ENCODE measurements around the gene SOX15. TPM values are rescaled to one million over a fixed set of nuclear protein-coding genes. Genes with fewer than 3 reads are reported as not detected.

Gene SOX15
- total and polyA plus RNA-seq, 2 of the 13 experiments (the other 11 are each of a cell fraction or from before 2014, with no cell fraction given) = 0.07 to 0.18 TPM

DNA sequence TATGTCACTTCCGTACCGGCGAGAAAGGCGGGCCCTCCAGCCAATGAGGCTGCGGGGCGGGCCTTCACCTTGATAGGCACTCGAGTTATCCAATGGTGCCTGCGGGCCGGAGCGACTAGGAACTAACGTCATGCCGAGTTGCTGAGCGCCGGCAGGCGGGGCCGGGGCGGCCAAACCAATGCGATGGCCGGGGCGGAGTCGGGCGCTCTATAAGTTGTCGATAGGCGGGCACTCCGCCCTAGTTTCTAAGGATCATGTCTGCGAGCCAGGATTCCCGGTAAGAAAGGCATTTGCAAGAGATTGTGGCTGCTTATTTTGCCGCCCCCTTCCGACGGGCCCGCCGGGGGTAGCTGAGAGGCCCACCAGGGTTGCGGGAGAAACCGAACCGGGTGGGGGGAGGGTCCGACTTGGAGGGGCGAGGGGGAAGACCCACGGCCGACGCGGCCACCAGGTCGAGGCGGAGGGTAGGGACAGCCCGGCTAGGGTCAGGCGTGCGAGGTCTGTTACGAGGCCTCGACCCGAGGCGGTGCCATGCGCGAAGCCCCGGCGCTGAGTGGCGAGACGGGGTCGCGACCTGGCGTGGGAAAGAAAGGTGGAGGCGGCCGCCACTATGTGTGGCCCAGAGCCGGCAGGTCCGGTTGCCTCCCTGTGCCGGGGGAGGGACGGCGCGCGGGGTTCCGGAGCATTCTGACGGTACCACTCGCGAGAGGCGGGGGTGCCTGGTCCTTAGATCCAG lies 17.1 kb downstream of the SOX15 start (continued):
- TF ChIP-seq NR2F2 (IDR thresholded peaks at IDR 0.05; ENCODE audit: borderline replicate concordance, low read depth) (no peak), ZSCAN31 (CRISPR knock-in tag; IDR thresholded peaks at IDR 0.05; ENCODE audit: low read depth) (peak; percentile 92), ZNF329 (CRISPR knock-in tag; IDR thresholded peaks at IDR 0.05; ENCODE audit: low read depth) (peak; percentile 68; the same call in 1 of the 2 replicates), ZGPAT (CRISPR knock-in tag; IDR thresholded peaks at IDR 0.05) (peak; percentile 96), ATF7 (IDR thresholded peaks at IDR 0.05) (no peak), ATF7 (CRISPR knock-in tag; IDR thresholded peaks at IDR 0.05) (peak; percentile 81; the same call in 1 of the 2 replicates), BRD4 (CRISPR knock-in tag; IDR thresholded peaks at IDR 0.05) (no peak; the same call in 1 of the 2 replicates), SRY (CRISPR knock-in tag; IDR thresholded peaks at IDR 0.05) (peak; percentile 77; the same call in 1 of the 2 replicates), ZFP1 (CRISPR knock-in tag; IDR thresholded peaks at IDR 0.05) (no peak), HOXA9 (CRISPR knock-in tag; IDR thresholded peaks at IDR 0.05; ENCODE audit: borderline replicate concordance) (peak; percentile 78; the same call in 1 of the 2 replicates), ZKSCAN8 (CRISPR knock-in tag; IDR thresholded peaks at IDR 0.05; ENCODE audit: borderline replicate concordance) (no peak), ZNF460 (CRISPR knock-in tag; IDR thresholded peaks at IDR 0.05; ENCODE audit: borderline replicate concordance) (no peak)
- TF ChIP-seq, protein P1, sequence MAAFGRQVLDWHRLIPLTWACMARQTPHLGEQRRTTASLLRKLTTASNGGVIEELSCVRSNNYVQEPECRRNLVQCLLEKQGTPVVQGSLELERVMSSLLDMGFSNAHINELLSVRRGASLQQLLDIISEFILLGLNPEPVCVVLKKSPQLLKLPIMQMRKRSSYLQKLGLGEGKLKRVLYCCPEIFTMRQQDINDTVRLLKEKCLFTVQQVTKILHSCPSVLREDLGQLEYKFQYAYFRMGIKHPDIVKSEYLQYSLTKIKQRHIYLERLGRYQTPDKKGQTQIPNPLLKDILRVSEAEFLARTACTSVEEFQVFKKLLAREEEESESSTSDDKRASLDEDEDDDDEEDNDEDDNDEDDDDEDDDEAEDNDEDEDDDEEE (CRISPR knock-in tag; IDR thresholded peaks at IDR 0.05) = no peak
- TF ChIP-seq, protein P2, sequence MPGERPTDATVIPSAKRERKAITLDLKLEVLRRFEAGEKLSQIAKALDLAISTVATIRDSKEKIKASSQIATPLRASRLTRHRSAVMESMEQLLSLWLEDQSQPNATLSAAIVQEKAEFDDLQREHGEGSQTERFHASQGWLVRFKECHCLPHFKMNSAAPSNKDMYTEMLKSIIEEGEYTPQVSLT (CRISPR knock-in tag; IDR thresholded peaks at IDR 0.05; ENCODE audit: borderline replicate concordance, low read depth) = no peak; the same call in 1 of the 2 replicates
- TF ChIP-seq, protein P3, sequence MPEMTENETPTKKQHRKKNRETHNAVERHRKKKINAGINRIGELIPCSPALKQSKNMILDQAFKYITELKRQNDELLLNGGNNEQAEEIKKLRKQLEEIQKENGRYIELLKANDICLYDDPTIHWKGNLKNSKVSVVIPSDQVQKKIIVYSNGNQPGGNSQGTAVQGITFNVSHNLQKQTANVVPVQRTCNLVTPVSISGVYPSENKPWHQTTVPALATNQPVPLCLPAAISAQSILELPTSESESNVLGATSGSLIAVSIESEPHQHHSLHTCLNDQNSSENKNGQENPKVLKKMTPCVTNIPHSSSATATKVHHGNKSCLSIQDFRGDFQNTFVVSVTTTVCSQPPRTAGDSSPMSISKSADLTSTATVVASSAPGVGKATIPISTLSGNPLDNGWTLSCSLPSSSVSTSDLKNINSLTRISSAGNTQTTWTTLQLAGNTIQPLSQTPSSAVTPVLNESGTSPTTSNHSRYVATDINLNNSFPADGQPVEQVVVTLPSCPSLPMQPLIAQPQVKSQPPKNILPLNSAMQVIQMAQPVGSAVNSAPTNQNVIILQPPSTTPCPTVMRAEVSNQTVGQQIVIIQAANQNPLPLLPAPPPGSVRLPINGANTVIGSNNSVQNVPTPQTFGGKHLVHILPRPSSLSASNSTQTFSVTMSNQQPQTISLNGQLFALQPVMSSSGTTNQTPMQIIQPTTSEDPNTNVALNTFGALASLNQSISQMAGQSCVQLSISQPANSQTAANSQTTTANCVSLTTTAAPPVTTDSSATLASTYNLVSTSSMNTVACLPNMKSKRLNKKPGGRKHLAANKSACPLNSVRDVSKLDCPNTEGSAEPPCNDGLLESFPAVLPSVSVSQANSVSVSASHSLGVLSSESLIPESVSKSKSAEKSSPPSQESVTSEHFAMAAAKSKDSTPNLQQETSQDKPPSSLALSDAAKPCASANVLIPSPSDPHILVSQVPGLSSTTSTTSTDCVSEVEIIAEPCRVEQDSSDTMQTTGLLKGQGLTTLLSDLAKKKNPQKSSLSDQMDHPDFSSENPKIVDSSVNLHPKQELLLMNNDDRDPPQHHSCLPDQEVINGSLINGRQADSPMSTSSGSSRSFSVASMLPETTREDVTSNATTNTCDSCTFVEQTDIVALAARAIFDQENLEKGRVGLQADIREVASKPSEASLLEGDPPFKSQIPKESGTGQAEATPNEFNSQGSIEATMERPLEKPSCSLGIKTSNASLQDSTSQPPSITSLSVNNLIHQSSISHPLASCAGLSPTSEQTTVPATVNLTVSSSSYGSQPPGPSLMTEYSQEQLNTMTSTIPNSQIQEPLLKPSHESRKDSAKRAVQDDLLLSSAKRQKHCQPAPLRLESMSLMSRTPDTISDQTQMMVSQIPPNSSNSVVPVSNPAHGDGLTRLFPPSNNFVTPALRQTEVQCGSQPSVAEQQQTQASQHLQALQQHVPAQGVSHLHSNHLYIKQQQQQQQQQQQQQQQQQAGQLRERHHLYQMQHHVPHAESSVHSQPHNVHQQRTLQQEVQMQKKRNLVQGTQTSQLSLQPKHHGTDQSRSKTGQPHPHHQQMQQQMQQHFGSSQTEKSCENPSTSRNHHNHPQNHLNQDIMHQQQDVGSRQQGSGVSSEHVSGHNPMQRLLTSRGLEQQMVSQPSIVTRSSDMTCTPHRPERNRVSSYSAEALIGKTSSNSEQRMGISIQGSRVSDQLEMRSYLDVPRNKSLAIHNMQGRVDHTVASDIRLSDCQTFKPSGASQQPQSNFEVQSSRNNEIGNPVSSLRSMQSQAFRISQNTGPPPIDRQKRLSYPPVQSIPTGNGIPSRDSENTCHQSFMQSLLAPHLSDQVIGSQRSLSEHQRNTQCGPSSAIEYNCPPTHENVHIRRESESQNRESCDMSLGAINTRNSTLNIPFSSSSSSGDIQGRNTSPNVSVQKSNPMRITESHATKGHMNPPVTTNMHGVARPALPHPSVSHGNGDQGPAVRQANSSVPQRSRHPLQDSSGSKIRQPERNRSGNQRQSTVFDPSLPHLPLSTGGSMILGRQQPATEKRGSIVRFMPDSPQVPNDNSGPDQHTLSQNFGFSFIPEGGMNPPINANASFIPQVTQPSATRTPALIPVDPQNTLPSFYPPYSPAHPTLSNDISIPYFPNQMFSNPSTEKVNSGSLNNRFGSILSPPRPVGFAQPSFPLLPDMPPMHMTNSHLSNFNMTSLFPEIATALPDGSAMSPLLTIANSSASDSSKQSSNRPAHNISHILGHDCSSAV (CRISPR knock-in tag; IDR thresholded peaks at IDR 0.05; ENCODE audit: borderline replicate concordance) = no peak
- TF ChIP-seq, protein P4, sequence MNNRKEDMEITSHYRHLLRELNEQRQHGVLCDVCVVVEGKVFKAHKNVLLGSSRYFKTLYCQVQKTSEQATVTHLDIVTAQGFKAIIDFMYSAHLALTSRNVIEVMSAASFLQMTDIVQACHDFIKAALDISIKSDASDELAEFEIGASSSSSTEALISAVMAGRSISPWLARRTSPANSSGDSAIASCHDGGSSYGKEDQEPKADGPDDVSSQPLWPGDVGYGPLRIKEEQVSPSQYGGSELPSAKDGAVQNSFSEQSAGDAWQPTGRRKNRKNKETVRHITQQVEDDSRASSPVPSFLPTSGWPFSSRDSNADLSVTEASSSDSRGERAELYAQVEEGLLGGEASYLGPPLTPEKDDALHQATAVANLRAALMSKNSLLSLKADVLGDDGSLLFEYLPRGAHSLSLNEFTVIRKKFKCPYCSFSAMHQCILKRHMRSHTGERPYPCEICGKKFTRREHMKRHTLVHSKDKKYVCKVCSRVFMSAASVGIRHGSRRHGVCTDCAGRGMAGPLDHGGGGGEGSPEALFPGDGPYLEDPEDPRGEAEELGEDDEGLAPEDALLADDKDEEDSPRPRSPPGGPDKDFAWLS (CRISPR knock-in tag; IDR thresholded peaks at IDR 0.05; ENCODE audit: borderline replicate concordance) = no peak

Data from HepG2 (cell line).